ENCODE results near the gene ZNF486.

DNA sequence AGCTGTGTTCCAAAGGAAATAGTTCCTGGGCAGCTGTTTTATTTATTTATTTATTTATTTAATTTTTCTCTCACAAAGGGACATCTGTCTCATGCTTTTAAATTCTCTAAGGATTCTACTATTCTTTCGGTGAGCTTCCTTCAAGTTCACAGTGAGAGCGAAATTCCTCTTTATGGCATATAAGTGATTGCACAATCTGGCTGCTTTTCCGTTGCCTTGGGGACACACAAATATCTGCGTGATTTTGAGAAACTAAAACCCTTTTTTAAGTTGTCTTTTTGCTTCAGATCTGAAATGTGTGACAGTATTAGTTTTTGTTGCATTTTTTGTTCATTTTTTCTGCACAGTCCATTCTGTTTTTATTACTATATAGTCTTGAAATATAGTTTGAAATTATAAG is 19.2 kb downstream of the ZNF486 start:
- no peak for TF ChIP-seq POLR2A (IDR thresholded peaks at IDR 0.05)
- TF ChIP-seq, protein P1, sequence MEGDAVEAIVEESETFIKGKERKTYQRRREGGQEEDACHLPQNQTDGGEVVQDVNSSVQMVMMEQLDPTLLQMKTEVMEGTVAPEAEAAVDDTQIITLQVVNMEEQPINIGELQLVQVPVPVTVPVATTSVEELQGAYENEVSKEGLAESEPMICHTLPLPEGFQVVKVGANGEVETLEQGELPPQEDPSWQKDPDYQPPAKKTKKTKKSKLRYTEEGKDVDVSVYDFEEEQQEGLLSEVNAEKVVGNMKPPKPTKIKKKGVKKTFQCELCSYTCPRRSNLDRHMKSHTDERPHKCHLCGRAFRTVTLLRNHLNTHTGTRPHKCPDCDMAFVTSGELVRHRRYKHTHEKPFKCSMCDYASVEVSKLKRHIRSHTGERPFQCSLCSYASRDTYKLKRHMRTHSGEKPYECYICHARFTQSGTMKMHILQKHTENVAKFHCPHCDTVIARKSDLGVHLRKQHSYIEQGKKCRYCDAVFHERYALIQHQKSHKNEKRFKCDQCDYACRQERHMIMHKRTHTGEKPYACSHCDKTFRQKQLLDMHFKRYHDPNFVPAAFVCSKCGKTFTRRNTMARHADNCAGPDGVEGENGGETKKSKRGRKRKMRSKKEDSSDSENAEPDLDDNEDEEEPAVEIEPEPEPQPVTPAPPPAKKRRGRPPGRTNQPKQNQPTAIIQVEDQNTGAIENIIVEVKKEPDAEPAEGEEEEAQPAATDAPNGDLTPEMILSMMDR (IDR thresholded peaks at IDR 0.05): no peak
